Neural crest cell (in vitro differentiated cells): ENCODE data around the gene TXNDC9. TPM values are rescaled to one million over a fixed set of nuclear protein-coding genes. Genes with fewer than 3 reads are reported as not detected.
"Not testable (repeated sequence)": the region's sequence is repeated elsewhere in the genome, so short reads cannot be mapped to it uniquely, and the experiment has no call there.

ENCODE experiments used
- DNase-seq: peaks from one replicate; pipeline ENCODE4 v3.0.0; 2021; ENCODE audit warnings: low read depth, mixed read lengths, low spot score
- H3K27ac Mint-ChIP-seq: one replicate; pipeline ENCODE4 v1.8.0; 2021; ENCODE audit warnings: mild to moderate bottlenecking, mixed read lengths; ENCODE audit not compliant: unreplicated experiment
- H3K27me3 Mint-ChIP-seq: 2 replicates; pipeline ENCODE4 v1.8.0; 2021; ENCODE audit warnings: low read depth, mild to moderate bottlenecking, mixed read lengths
- H3K36me3 Mint-ChIP-seq: 2 replicates; pipeline ENCODE4 v1.8.0; 2021; ENCODE audit warnings: low read depth, mild to moderate bottlenecking, mixed read lengths
- H3K4me1 Mint-ChIP-seq: 2 replicates; pipeline ENCODE4 v1.8.0; 2021; ENCODE audit warnings: mixed read lengths
- H3K4me3 Mint-ChIP-seq: one replicate; pipeline ENCODE4 v1.8.0; 2021; ENCODE audit warnings: mild to moderate bottlenecking, mixed read lengths
- H3K9me3 Mint-ChIP-seq: 2 replicates; pipeline ENCODE4 v1.8.0; 2021; ENCODE audit warnings: mixed read lengths
- CTCF ChIP-seq: fragments of 200-600 bp; sonication (generic); conservative IDR thresholded peaks from 2 replicates; pipeline ENCODE4 v1.5.0; 2021; ENCODE audit warnings: antibody characterized with exemption, mild to moderate bottlenecking
- total RNA-seq: library from RNA; stranded (reverse); gene quantifications from 2 replicates; pipeline ENCODE4 v1.2.1, GENCODE V29; 2021

TXNDC9 gene
- total RNA-seq, 1 donor from 2014 or later: 30.7 TPM

DNA sequence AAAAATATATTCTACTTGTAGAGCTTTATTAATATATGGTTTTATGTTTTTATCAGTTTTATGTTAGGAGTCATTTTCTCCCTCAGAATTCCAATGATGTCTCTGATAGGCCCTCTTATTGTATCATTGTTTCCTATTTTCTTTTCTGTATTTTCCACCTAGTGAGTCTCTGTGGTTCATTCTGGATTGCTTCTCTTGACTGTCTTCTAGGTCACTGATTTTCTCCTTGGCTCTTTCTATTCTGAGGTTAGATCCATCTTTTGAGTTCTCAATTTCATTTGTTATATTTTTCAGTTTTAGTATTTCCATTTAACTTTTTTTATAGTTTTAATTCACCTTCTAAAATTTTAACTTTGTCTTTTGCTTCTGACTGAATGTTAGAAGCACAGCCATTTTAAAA is 38.6 kb upstream of the TXNDC9 start:
- no peaks in the 10 kb centered on the region for H3K4me1 Mint-ChIP-seq
- H3K4me3 Mint-ChIP-seq: no peak overlapping the region
- no peak for TF ChIP-seq CTCF
- peaks cover 12% of the 10 kb centered on the region for H3K9me3 Mint-ChIP-seq
- peaks cover 50% of the 10 kb centered on the region for H3K36me3 Mint-ChIP-seq
- no peak overlapping the region for H3K27ac Mint-ChIP-seq
- no peak for DNase-seq
- H3K27me3 Mint-ChIP-seq: no peaks in the 10 kb centered on the region

DNA sequence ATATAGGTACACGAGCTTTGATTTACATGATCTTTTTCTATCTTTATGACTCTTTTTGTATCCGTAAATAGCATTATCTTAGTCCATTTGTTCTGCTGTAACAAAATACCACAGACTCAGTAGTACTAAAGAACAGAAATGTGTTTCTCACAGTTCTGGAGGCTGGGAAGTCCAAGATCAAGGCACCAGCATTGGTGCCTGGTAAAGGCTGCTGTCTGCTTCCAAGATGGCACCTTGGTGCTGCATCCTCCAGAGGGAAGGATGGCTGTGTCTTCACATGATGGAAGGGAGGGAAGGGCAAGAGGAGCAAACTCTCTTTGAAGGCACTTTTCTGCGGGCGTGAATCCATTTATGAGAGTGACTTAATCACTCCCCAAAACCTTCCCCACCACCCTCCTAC is 37.0 kb upstream of the TXNDC9 start:
- Mint-ChIP-seq H3K36me3 (peaks cover 51% of the 10 kb centered on the region), H3K4me1 (no peaks in the 10 kb centered on the region), H3K27me3 (no peaks in the 10 kb centered on the region), H3K9me3 (peaks cover 12% of the 10 kb centered on the region), H3K4me3 (no peak overlapping the region), H3K27ac (peak overlapping the region; percentile 82)
- TF ChIP-seq CTCF: no peak
- DNase-seq: no peak

DNA sequence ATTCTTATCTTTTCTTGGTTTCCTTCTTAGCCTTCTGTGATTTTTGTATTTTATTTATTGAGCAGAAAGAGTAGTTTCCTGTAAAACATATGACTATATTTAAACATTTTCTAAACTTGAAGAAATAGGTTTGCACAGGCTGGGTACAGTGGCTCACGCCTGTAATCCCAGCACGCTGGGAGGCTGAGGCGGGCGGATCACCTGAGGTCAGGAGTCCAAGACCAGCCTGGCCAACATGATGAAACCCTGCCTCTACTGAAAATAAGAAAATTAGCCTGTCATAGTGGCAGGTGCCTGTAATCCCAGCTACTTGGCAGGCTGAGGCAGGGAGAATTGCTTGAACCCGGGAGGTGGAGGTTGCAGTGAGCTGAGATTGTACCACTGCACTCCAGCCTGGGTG is 32.7 kb upstream of the TXNDC9 start:
- peaks cover 31% of the 10 kb centered on the region for H3K36me3 Mint-ChIP-seq
- H3K9me3 Mint-ChIP-seq, H3K4me3 Mint-ChIP-seq, H3K4me1 Mint-ChIP-seq, H3K27me3 Mint-ChIP-seq, H3K27ac Mint-ChIP-seq, DNase-seq: not testable (repeated sequence)

- TF ChIP-seq CTCF: no peak
- H3K36me3 Mint-ChIP-seq: peaks cover 19% of the 10 kb centered on the region
Measured at GRCh38 chr2:99365661-99366060, 29.5 kb upstream of the TXNDC9 start.

GRCh38 chr2:99356853-99357252 is 20.7 kb upstream of the TXNDC9 start:
- no peak for TF ChIP-seq CTCF
- H3K4me1 Mint-ChIP-seq: peaks cover 3% of the 10 kb centered on the region
- no peak overlapping the region for H3K4me3 Mint-ChIP-seq
- no peaks in the 10 kb centered on the region for H3K27me3 Mint-ChIP-seq
- no peaks in the 10 kb centered on the region for H3K9me3 Mint-ChIP-seq
- no peak for DNase-seq
- H3K27ac Mint-ChIP-seq: no peak overlapping the region
- H3K36me3 Mint-ChIP-seq: peaks cover 4% of the 10 kb centered on the region

More at GRCh38 chr2:99365661-99366060, 29.5 kb upstream of the TXNDC9 start:
- Mint-ChIP-seq H3K4me1 (no peaks in the 10 kb centered on the region), H3K4me3 (no peak overlapping the region), H3K27me3 (no peaks in the 10 kb centered on the region), H3K27ac (no peak overlapping the region), H3K9me3 (no peaks in the 10 kb centered on the region)
- no peak for DNase-seq

DNA sequence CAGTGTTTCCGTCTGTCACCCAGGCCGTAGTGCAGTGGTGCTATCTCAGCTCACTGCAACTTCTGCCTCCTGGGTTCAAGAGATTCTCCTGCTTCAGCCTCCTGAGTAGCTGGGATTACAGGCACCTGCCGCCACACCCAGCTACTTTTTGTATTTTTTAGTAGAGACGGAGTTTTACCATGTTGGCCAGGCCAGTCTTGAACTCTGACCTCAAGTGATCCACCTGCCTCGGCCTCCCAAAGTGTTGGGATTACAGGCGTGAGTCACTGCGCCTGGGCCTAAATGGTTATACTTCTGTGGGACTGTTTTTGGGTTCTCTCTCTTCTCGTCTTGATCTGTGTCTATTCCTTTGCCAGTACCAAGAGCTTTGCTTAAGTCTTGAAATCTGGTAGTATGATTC is 18.7 kb upstream of the TXNDC9 start:
- not testable (repeated sequence) for H3K9me3 Mint-ChIP-seq, DNase-seq, H3K27me3 Mint-ChIP-seq, H3K4me3 Mint-ChIP-seq, H3K4me1 Mint-ChIP-seq, H3K36me3 Mint-ChIP-seq, H3K27ac Mint-ChIP-seq

GRCh38 chr2:99354070-99354469 is 17.9 kb upstream of the TXNDC9 start:
- H3K9me3 Mint-ChIP-seq: no peaks in the 10 kb centered on the region
- peaks cover 3% of the 10 kb centered on the region for H3K4me1 Mint-ChIP-seq
- no peak for DNase-seq
- no peaks in the 10 kb centered on the region for H3K27me3 Mint-ChIP-seq
- TF ChIP-seq CTCF: no peak
- no peaks in the 10 kb centered on the region for H3K36me3 Mint-ChIP-seq
- no peak overlapping the region for H3K27ac Mint-ChIP-seq
- no peak overlapping the region for H3K4me3 Mint-ChIP-seq
